ENCODE data around the gene ZC3H4.
A peak's percentile ranks its signal among the peaks of the same experiment; 100 is the strongest.
"Not testable (repeated sequence)": the region's sequence is repeated elsewhere in the genome, so short reads cannot be mapped to it uniquely, and the experiment has no call there.

Gene ZC3H4

GRCh38 chr19:47078351-47078750 lies 35.2 kb downstream of the ZC3H4 start:
- DNase-seq = not testable (repeated sequence)

GRCh38 chr19:47075941-47076340 lies 37.6 kb downstream of the ZC3H4 start:
- DNase-seq = no peak

GRCh38 chr19:47075179-47075810 lies 38.3 kb downstream of the ZC3H4 start:
- no peak for DNase-seq

- DNase-seq = no peak
Measured at GRCh38 chr19:47074621-47075020, 39.0 kb downstream of the ZC3H4 start.

- no peak for DNase-seq
Measured at GRCh38 chr19:47073574-47073973, 40.0 kb downstream of the ZC3H4 start.

- DNase-seq = no peak
Measured at GRCh38 chr19:47072323-47072722, 41.3 kb downstream of the ZC3H4 start.

- DNase-seq = no peak
Measured at GRCh38 chr19:47071731-47072130, 41.8 kb downstream of the ZC3H4 start.

GRCh38 chr19:47070756-47071155 lies 42.8 kb downstream of the ZC3H4 start:
- no peak for DNase-seq

GRCh38 chr19:47069795-47070194 lies 43.8 kb downstream of the ZC3H4 start:
- DNase-seq = no peak

GRCh38 chr19:47068876-47069406 lies 44.6 kb downstream of the ZC3H4 start:
- DNase-seq = no peak

GRCh38 chr19:47068246-47068645 lies 45.3 kb downstream of the ZC3H4 start:
- no peak for DNase-seq

GRCh38 chr19:47067215-47067847 lies 46.2 kb downstream of the ZC3H4 start:
- no peak for DNase-seq

GRCh38 chr19:47066376-47067214 lies 47.0 kb downstream of the ZC3H4 start:
- no peak for DNase-seq

GRCh38 chr19:47065242-47065641 lies 48.3 kb downstream of the ZC3H4 start:
- no peak for DNase-seq

- no peak for DNase-seq
Measured at GRCh38 chr19:47063874-47064273, 49.7 kb downstream of the ZC3H4 start.

- no peak for DNase-seq
Measured at GRCh38 chr19:47058621-47059022, 55.0 kb downstream of the ZC3H4 start.

GRCh38 chr19:47057328-47057727 lies 56.2 kb downstream of the ZC3H4 start:
- no peak for DNase-seq

GRCh38 chr19:47056411-47056810 lies 57.2 kb downstream of the ZC3H4 start:
- DNase-seq = no peak

GRCh38 chr19:47050562-47050961 lies 63.0 kb downstream of the ZC3H4 start:
- DNase-seq = not testable (repeated sequence)

GRCh38 chr19:47049307-47049700 lies 64.3 kb downstream of the ZC3H4 start:
- DNase-seq = no peak

GRCh38 chr19:47047763-47048405 lies 65.7 kb downstream of the ZC3H4 start:
- DNase-seq = peak; percentile 90

GRCh38 chr19:47047272-47047762 lies 66.3 kb downstream of the ZC3H4 start:
- no peak for DNase-seq

- DNase-seq = no peak
Measured at GRCh38 chr19:47045867-47046470, 67.6 kb downstream of the ZC3H4 start.

All from NCI-H510A treated with DMSO at 0.1 percent for 48 hours (cell line).